Glomerular visceral epithelial cell (primary cell): ENCODE results near the gene ANKRD34C.

Source experiments
- DNase-seq: peaks from one replicate; pipeline ENCODE4 v3.0.0-alpha.2; 2016; ENCODE audit errors: extremely low spot score

Gene ANKRD34C

GRCh38 chr15:79282371-79283251 lies at the start of gene ANKRD34C:
TSS of gene ANKRD34C (plus strand) at chr15:79282722. CDS start at chr15:79293285, 10,563 bp downstream.
- no peak for DNase-seq

GRCh38 chr15:79233236-79233635 lies 49.3 kb upstream of the ANKRD34C start:
- DNase-seq: no peak

- no peak for DNase-seq
Measured at GRCh38 chr15:79240036-79240435, 42.5 kb upstream of the ANKRD34C start.

GRCh38 chr15:79243723-79244122 lies 38.8 kb upstream of the ANKRD34C start:
- DNase-seq: no peak

- DNase-seq: no peak
Measured at GRCh38 chr15:79244876-79245275, 37.6 kb upstream of the ANKRD34C start.

- DNase-seq: no peak
Measured at GRCh38 chr15:79248183-79248582, 34.3 kb upstream of the ANKRD34C start.

GRCh38 chr15:79257454-79257853 lies 25.1 kb upstream of the ANKRD34C start:
- DNase-seq: no peak

- DNase-seq: no peak
Measured at GRCh38 chr15:79261836-79262235, 20.7 kb upstream of the ANKRD34C start.

- DNase-seq: no peak
Measured at GRCh38 chr15:79265167-79265566, 17.4 kb upstream of the ANKRD34C start.

- DNase-seq: no peak
Measured at GRCh38 chr15:79265987-79266579, 16.4 kb upstream of the ANKRD34C start.

GRCh38 chr15:79283252-79284048 lies 928 bp downstream of the ANKRD34C start:
- DNase-seq: peak; percentile 28

- no peak for DNase-seq
Measured at GRCh38 chr15:79290642-79291275, 8.2 kb downstream of the ANKRD34C start.

GRCh38 chr15:79292011-79292410 lies 9.5 kb downstream of the ANKRD34C start:
- DNase-seq: no peak

- no peak for DNase-seq
Measured at GRCh38 chr15:79294075-79294474, 11.6 kb downstream of the ANKRD34C start.

- no peak for DNase-seq
Measured at GRCh38 chr15:79296583-79296982, 14.1 kb downstream of the ANKRD34C start.

- no peak for DNase-seq
Measured at GRCh38 chr15:79299126-79299840, 16.8 kb downstream of the ANKRD34C start.

GRCh38 chr15:79299841-79300235 lies 17.3 kb downstream of the ANKRD34C start:
- DNase-seq: no peak

GRCh38 chr15:79307251-79307650 lies 24.7 kb downstream of the ANKRD34C start:
- no peak for DNase-seq

- no peak for DNase-seq
Measured at GRCh38 chr15:79308874-79309273, 26.4 kb downstream of the ANKRD34C start.

GRCh38 chr15:79310612-79310984 lies 28.1 kb downstream of the ANKRD34C start:
- no peak for DNase-seq
